Neuron (in vitro differentiated cells): Measurements from ENCODE around the gene ABHD2.

ENCODE experiments used
- H2AFZ ChIP-seq: one replicate; pipeline ENCODE4 v1.6.1; 2013; ENCODE audit warnings: low read depth, mild to moderate bottlenecking, inconsistent platforms, low read length, moderate library complexity
- H3K27me3 ChIP-seq: one replicate; pipeline ENCODE4 v1.6.1; 2013; ENCODE audit warnings: low read length; ENCODE audit not compliant: insufficient read depth
- H3K36me3 ChIP-seq: one replicate; pipeline ENCODE4 v1.6.1; 2013; ENCODE audit warnings: low read length; ENCODE audit not compliant: insufficient read depth
- H3K4me1 ChIP-seq: one replicate; pipeline ENCODE4 v1.6.1; 2013; ENCODE audit warnings: low read length; ENCODE audit not compliant: insufficient read depth
- H3K4me3 ChIP-seq: 2 replicates; pipeline ENCODE4 v1.5.1; 2013; ENCODE audit warnings: mild to moderate bottlenecking, low read length, moderate library complexity
- H3K9me3 ChIP-seq: one replicate; pipeline ENCODE4 v1.6.1; 2013; ENCODE audit warnings: low read length

ABHD2 gene

GRCh38 chr15:89165677-89166076 lies 77.4 kb downstream of the ABHD2 start:
- Histone ChIP-seq H3K9me3 (no peaks in the 10 kb centered on the region), H3K4me3 (no peak overlapping the region), H2AFZ (no peak overlapping the region), H3K27me3 (no peaks in the 10 kb centered on the region), H3K36me3 (no peaks in the 10 kb centered on the region), H3K4me1 (peaks cover 11% of the 10 kb centered on the region)

GRCh38 chr15:89167267-89168176 lies 79.3 kb downstream of the ABHD2 start:
- Histone ChIP-seq H3K9me3 (no peaks in the 10 kb centered on the region), H3K36me3 (no peaks in the 10 kb centered on the region), H3K4me1 (peaks cover 11% of the 10 kb centered on the region), H3K4me3 (no peak overlapping the region), H3K27me3 (no peaks in the 10 kb centered on the region), H2AFZ (no peak overlapping the region)

- Histone ChIP-seq H3K9me3 (no peaks in the 10 kb centered on the region), H3K27me3 (no peaks in the 10 kb centered on the region), H3K4me3 (no peak overlapping the region), H3K36me3 (no peaks in the 10 kb centered on the region), H2AFZ (no peak overlapping the region), H3K4me1 (peaks cover 11% of the 10 kb centered on the region)
Measured at GRCh38 chr15:89168316-89168833, 80.1 kb downstream of the ABHD2 start.

GRCh38 chr15:89170364-89170763 lies 82.1 kb downstream of the ABHD2 start:
- Histone ChIP-seq H3K36me3 (no peaks in the 10 kb centered on the region), H2AFZ (no peak overlapping the region), H3K27me3 (no peaks in the 10 kb centered on the region), H3K4me3 (no peak overlapping the region), H3K9me3 (no peaks in the 10 kb centered on the region), H3K4me1 (peaks cover 11% of the 10 kb centered on the region)

GRCh38 chr15:89171136-89172072 lies 83.1 kb downstream of the ABHD2 start:
- Histone ChIP-seq H3K36me3 (no peaks in the 10 kb centered on the region), H3K9me3 (no peaks in the 10 kb centered on the region), H3K4me1 (peaks cover 1% of the 10 kb centered on the region), H3K27me3 (no peaks in the 10 kb centered on the region), H3K4me3 (no peak overlapping the region), H2AFZ (no peak overlapping the region)

GRCh38 chr15:89172921-89173320 lies 84.7 kb downstream of the ABHD2 start:
- Histone ChIP-seq H2AFZ (no peak overlapping the region), H3K9me3 (no peaks in the 10 kb centered on the region), H3K4me1 (peaks cover 3% of the 10 kb centered on the region), H3K36me3 (peaks cover 3% of the 10 kb centered on the region), H3K27me3 (no peaks in the 10 kb centered on the region), H3K4me3 (no peak overlapping the region)

GRCh38 chr15:89174476-89174875 lies 86.2 kb downstream of the ABHD2 start:
- H3K4me1 ChIP-seq = peaks cover 3% of the 10 kb centered on the region
- H3K4me3 ChIP-seq = no peak overlapping the region
- peaks cover 3% of the 10 kb centered on the region for H3K36me3 ChIP-seq
- H2AFZ ChIP-seq = no peak overlapping the region
- H3K27me3 ChIP-seq = no peaks in the 10 kb centered on the region
- no peaks in the 10 kb centered on the region for H3K9me3 ChIP-seq

GRCh38 chr15:89175617-89176191 lies 87.4 kb downstream of the ABHD2 start:
- H3K4me1 ChIP-seq = peaks cover 3% of the 10 kb centered on the region
- peaks cover 3% of the 10 kb centered on the region for H3K36me3 ChIP-seq
- H2AFZ ChIP-seq = no peak overlapping the region
- H3K27me3 ChIP-seq = no peaks in the 10 kb centered on the region
- no peaks in the 10 kb centered on the region for H3K9me3 ChIP-seq
- H3K4me3 ChIP-seq = no peak overlapping the region

GRCh38 chr15:89177116-89177515 lies 88.9 kb downstream of the ABHD2 start:
- no peak overlapping the region for H3K4me3 ChIP-seq
- no peaks in the 10 kb centered on the region for H3K9me3 ChIP-seq
- no peak overlapping the region for H2AFZ ChIP-seq
- H3K36me3 ChIP-seq = peaks cover 3% of the 10 kb centered on the region
- no peaks in the 10 kb centered on the region for H3K27me3 ChIP-seq
- H3K4me1 ChIP-seq = peaks cover 3% of the 10 kb centered on the region

GRCh38 chr15:89177633-89178306 lies 89.5 kb downstream of the ABHD2 start:
- Histone ChIP-seq H2AFZ (no peak overlapping the region), H3K9me3 (no peaks in the 10 kb centered on the region), H3K4me3 (no peak overlapping the region), H3K27me3 (no peaks in the 10 kb centered on the region), H3K4me1 (peaks cover 3% of the 10 kb centered on the region), H3K36me3 (peaks cover 3% of the 10 kb centered on the region)

GRCh38 chr15:89178307-89178977 lies 90.2 kb downstream of the ABHD2 start:
- Histone ChIP-seq H3K27me3 (no peaks in the 10 kb centered on the region), H3K9me3 (no peaks in the 10 kb centered on the region), H2AFZ (no peak overlapping the region), H3K4me1 (peaks cover 3% of the 10 kb centered on the region), H3K36me3 (peaks cover 3% of the 10 kb centered on the region), H3K4me3 (no peak overlapping the region)
